Endothelial cell of umbilical vein (primary cell): ENCODE data around the gene RAP1GAP. TPM values are rescaled to one million over a fixed set of nuclear protein-coding genes. Genes with fewer than 3 reads are reported as not detected.

Source experiments
- BruUV-seq: library from RNA; stranded (reverse); fragments of 400-500 nt; replicated peaks from 2 replicates; lab custom pipeline; 2021; lab: Mats Ljungman, UMichigan
- CTCF ChIA-PET: fragments of 300-600, 350-600 bp; sonication (Branson Sonifier 250); formaldehyde crosslinking; loops from one replicate; lab custom pipeline; 2021; ENCODE audit warnings: antibody characterized with exemption, inconsistent platforms; lab: Charles Lee
- POLR2A ChIA-PET: fragments of 300-600, 350-600 bp; sonication (Branson Sonifier 250); formaldehyde crosslinking; loops from one replicate; lab custom pipeline; 2021; ENCODE audit warnings: antibody characterized with exemption, inconsistent platforms; lab: Charles Lee
- DNase-seq: peaks from one replicate; pipeline ENCODE4 v3.0.0-alpha.2; 2011; ENCODE audit warnings: low read depth, low spot score
- FAIRE-seq: peaks from 2 replicates; lab custom pipeline; 2011; peaks lifted over from hg19 to GRCh38; lab: Jason Lieb, UNC
- H2AFZ ChIP-seq: 2 replicates; pipeline ENCODE4 v1.6.0; 2012; ENCODE audit warnings: low read depth, low read length, control low read depth, inconsistent platforms
- H3K27ac ChIP-seq: 2 replicates; pipeline ENCODE4 v1.5.1; 2011; ENCODE audit warnings: low read depth, mild to moderate bottlenecking, control low read depth, low read length, moderate library complexity; ENCODE audit not compliant: insufficient read depth
- H3K27me3 ChIP-seq, 2 experiments: 2 replicates each; pipeline versions ENCODE4 v1.6.0 to v1.6.1; 2011; ENCODE audit warnings: low read length in 2 of 2, mixed read lengths in 1 of 2; ENCODE audit not compliant: control insufficient read depth in 2 of 2, insufficient read depth in 2 of 2
- H3K36me3 ChIP-seq, 2 experiments: 2 replicates in 1 of 2; 3 replicates in 1 of 2; pipeline ENCODE4 v1.5.1; 2011; ENCODE audit warnings: low read length in 2 of 2, mild to moderate bottlenecking in 1 of 2, moderate library complexity in 1 of 2; ENCODE audit not compliant: control insufficient read depth in 2 of 2, insufficient read depth in 2 of 2; ENCODE audit errors: extremely low read depth in 1 of 2
- H3K4me1 ChIP-seq: 3 replicates; pipeline ENCODE4 v1.5.1; 2011; ENCODE audit warnings: mild to moderate bottlenecking, low read length; ENCODE audit not compliant: control insufficient read depth, insufficient read depth; ENCODE audit errors: extremely low read depth
- H3K4me2 ChIP-seq: 2 replicates; pipeline ENCODE4 v1.6.1; 2011; ENCODE audit warnings: low read length, control low read depth, mixed read lengths; ENCODE audit not compliant: insufficient read depth
- H3K4me3 ChIP-seq, 3 experiments: fragments of 200-600 bp in 1 of 3; sonication (generic), shearing (Covaris generic) in 1 of 3; replicated peaks in 1 of 3; 2 replicates each; pipeline ENCODE4 v1.5.1; 2011 to 2016; ENCODE audit warnings: control low read depth in 3 of 3, low read length in 3 of 3, mild to moderate bottlenecking in 2 of 3, inconsistent platforms in 1 of 3, low read depth in 1 of 3, moderate library complexity in 1 of 3; ENCODE audit not compliant: insufficient read depth in 1 of 3
- H3K79me2 ChIP-seq: 2 replicates; pipeline ENCODE4 v1.6.0; 2012; ENCODE audit warnings: low read length, inconsistent platforms; ENCODE audit not compliant: control insufficient read depth, insufficient read depth
- H3K9ac ChIP-seq: replicated peaks from 2 replicates; pipeline ENCODE3; 2011; ENCODE audit warnings: low read length, control low read depth; ENCODE audit not compliant: insufficient read depth; ENCODE audit errors: extremely low read depth
- H3K9me1 ChIP-seq: replicated peaks from 3 replicates; pipeline ENCODE4 v1.6.0; 2011; ENCODE audit warnings: mild to moderate bottlenecking, low read length; ENCODE audit not compliant: control insufficient read depth, insufficient read depth; ENCODE audit errors: extremely low read depth
- H3K9me3 ChIP-seq: replicated peaks from 2 replicates; pipeline ENCODE4 v1.5.1; 2012; ENCODE audit warnings: low read length, inconsistent platforms; ENCODE audit not compliant: control insufficient read depth, insufficient read depth
- H4K20me1 ChIP-seq: replicated peaks from 2 replicates; pipeline ENCODE3; 2011; ENCODE audit warnings: mild to moderate bottlenecking, low read length; ENCODE audit not compliant: control insufficient read depth, insufficient read depth; ENCODE audit errors: extremely low read depth
- EZH2 ChIP-seq: IDR thresholded peaks from 2 replicates; pipeline ENCODE4 v1.6.1; 2012; ENCODE audit warnings: borderline replicate concordance, low read depth, mild to moderate bottlenecking, moderate library complexity, low read length, inconsistent platforms; ENCODE audit not compliant: severe bottlenecking
- FOS ChIP-seq: IDR thresholded peaks from 2 replicates; pipeline ENCODE4 v1.6.1; 2011; ENCODE audit warnings: mild to moderate bottlenecking, low read length, moderate library complexity, borderline replicate concordance; ENCODE audit not compliant: insufficient read depth
- GATA2 ChIP-seq: IDR thresholded peaks from 2 replicates; pipeline ENCODE4 v1.7.0; 2011; ENCODE audit warnings: low read depth, mild to moderate bottlenecking, moderate library complexity, mixed read lengths, low read length; ENCODE audit not compliant: insufficient read length, insufficient read depth
- JUN ChIP-seq: IDR thresholded peaks from 2 replicates; pipeline ENCODE4 v1.6.1; 2011; ENCODE audit warnings: borderline replicate concordance, low read depth; ENCODE audit not compliant: insufficient read length, insufficient read depth
- MAX ChIP-seq: IDR thresholded peaks from 2 replicates; pipeline ENCODE4 v1.6.1; 2011; ENCODE audit not compliant: insufficient read depth, insufficient read length
- MYC ChIP-seq: IDR thresholded peaks from one replicate; pipeline ENCODE4 v1.6.1; 2011; ENCODE audit warnings: mild to moderate bottlenecking, low read depth, low read length
- POLR2A ChIP-seq: IDR thresholded peaks from 2 replicates; pipeline ENCODE4 v1.6.1; 2012; ENCODE audit warnings: low read depth, mild to moderate bottlenecking, control low read depth, low read length
- POLR2AphosphoS5 ChIP-seq: IDR thresholded peaks from 2 replicates; pipeline ENCODE4 v1.6.1; 2012; ENCODE audit warnings: low read depth, mild to moderate bottlenecking, control low read depth, low read length, moderate library complexity; ENCODE audit not compliant: insufficient read depth
- dilution Hi-C: fragments of 300-500 bp; cut with MboI; formaldehyde crosslinking; loops from one replicate; pipeline ENCODE4 v1.15.0; 2019; ENCODE audit warnings: low sequenced_read_pairs; ENCODE audit not compliant: extremely low pct_ligation_motif_present
- intact Hi-C: fragments of 100-400 bp; cut with micrococcal nuclease; formaldehyde crosslinking; loops from one replicate; pipeline ENCODE4 v1.10.0; 2022
- polyA plus RNA-seq, 4 experiments: library from polyadenylated mRNA; depleted of rRNA in 3 of 4; stranded (reverse) in 3 of 4; unstranded in 1 of 4; fragments of >200 nt; gene quantifications; 2 replicates each; pipeline versions ENCODE4 v1.2.1 to v1.2.3, GENCODE V29; 2011 to 2012; ENCODE audit warnings: missing spikeins in 1 of 4
- total RNA-seq: library from RNA; stranded (reverse); gene quantifications from 2 replicates; pipeline ENCODE4 v1.2.3, GENCODE V29; 2021
- TF ChIP-seq, protein P1 (sequence below), 2 donors: IDR thresholded peaks; 1 replicate in 1 of 2; 2 replicates in 1 of 2; pipeline ENCODE4 v1.5.1; 2011; ENCODE audit warnings: low read length in 2 of 2, mild to moderate bottlenecking in 2 of 2, moderate library complexity in 2 of 2, control low read depth in 1 of 2, inconsistent platforms in 1 of 2, low read depth in 1 of 2; ENCODE audit not compliant: insufficient read depth in 1 of 2; ENCODE audit errors: extremely low read depth in 1 of 2

RAP1GAP gene
- total and polyA plus RNA-seq, 2 donors (not counting 3 experiments of a cell fraction or from before 2014, with no cell fraction given): 0.07 to 0.20 TPM

GRCh38 chr1:21651214-21652042, 17.7 kb downstream of the RAP1GAP start:
- Histone ChIP-seq H3K27ac (no peak overlapping the region), H2AFZ (no peak overlapping the region), H3K4me3 (no peak overlapping the region), H3K9me3 (no peaks in the 10 kb centered on the region), H3K9me1 (no peaks in the 10 kb centered on the region), H3K4me2 (no peak overlapping the region), H4K20me1 (no peaks in the 10 kb centered on the region), H3K79me2 (no peaks in the 10 kb centered on the region), H3K9ac (no peak overlapping the region), H3K36me3 (no peaks in the 10 kb centered on the region), H3K4me1 (peaks cover 3% of the 10 kb centered on the region), H3K27me3 (peaks cover 16 to 22% of the 10 kb centered on the region in 2 experiments)
- FAIRE-seq: no peak
- no peak for DNase-seq
- intact Hi-C loops: no loop called here
- CTCF ChIA-PET: interaction anchor here (1.0 to 7.2 kb wide), 4 partner anchors 8 to 282 kb away, joined by 3 to 34 read pairs (median 4); no protein-coding TSS in a partner anchor
- dilution Hi-C loops: no loop called here
- no TSS peak for BruUV-seq
- TF ChIP-seq FOS (no peak), POLR2A (no peak), EZH2 (no peak), JUN (no peak), MAX (no peak), MYC (no peak)
- POLR2A ChIA-PET: interaction anchor here (0.6 kb wide), 1 partner anchor 933 kb away, joined by 10 read pairs; no protein-coding TSS in a partner anchor

GRCh38 chr1:21650400-21650799, 18.8 kb downstream of the RAP1GAP start:
- Histone ChIP-seq H4K20me1 (no peaks in the 10 kb centered on the region), H3K4me3 (no peak overlapping the region), H3K9me3 (no peaks in the 10 kb centered on the region), H3K79me2 (no peaks in the 10 kb centered on the region), H3K4me1 (peaks cover 3% of the 10 kb centered on the region), H3K4me2 (no peak overlapping the region), H3K9me1 (no peaks in the 10 kb centered on the region), H3K9ac (no peak overlapping the region), H3K27me3 (peaks cover 16 to 22% of the 10 kb centered on the region in 2 experiments), H2AFZ (no peak overlapping the region), H3K27ac (no peak overlapping the region), H3K36me3 (no peaks in the 10 kb centered on the region)
- FAIRE-seq: no peak
- no peak for TF ChIP-seq GATA2
- TF ChIP-seq JUN: no peak
- TF ChIP-seq POLR2A: no peak
- no peak for TF ChIP-seq MYC
- TF ChIP-seq EZH2: no peak
- no peak for TF ChIP-seq POLR2AphosphoS5
- TF ChIP-seq, protein P1, sequence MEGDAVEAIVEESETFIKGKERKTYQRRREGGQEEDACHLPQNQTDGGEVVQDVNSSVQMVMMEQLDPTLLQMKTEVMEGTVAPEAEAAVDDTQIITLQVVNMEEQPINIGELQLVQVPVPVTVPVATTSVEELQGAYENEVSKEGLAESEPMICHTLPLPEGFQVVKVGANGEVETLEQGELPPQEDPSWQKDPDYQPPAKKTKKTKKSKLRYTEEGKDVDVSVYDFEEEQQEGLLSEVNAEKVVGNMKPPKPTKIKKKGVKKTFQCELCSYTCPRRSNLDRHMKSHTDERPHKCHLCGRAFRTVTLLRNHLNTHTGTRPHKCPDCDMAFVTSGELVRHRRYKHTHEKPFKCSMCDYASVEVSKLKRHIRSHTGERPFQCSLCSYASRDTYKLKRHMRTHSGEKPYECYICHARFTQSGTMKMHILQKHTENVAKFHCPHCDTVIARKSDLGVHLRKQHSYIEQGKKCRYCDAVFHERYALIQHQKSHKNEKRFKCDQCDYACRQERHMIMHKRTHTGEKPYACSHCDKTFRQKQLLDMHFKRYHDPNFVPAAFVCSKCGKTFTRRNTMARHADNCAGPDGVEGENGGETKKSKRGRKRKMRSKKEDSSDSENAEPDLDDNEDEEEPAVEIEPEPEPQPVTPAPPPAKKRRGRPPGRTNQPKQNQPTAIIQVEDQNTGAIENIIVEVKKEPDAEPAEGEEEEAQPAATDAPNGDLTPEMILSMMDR (IDR thresholded peaks at IDR 0.05; ENCODE audit: extremely low read depth in 1 of 2, insufficient read depth in 1 of 2, low read depth in 1 of 2, low read length in 2 of 2): no peak
- no peak for TF ChIP-seq MAX
- no peak for TF ChIP-seq FOS
- no peak for DNase-seq
- no TSS peak for BruUV-seq
- intact Hi-C loops (no loop called here), dilution Hi-C loops (no loop called here)
- ChIA-PET CTCF (interaction anchor here (1.1 to 7.2 kb wide), 3 partner anchors 9 to 280 kb away, joined by 3 to 34 read pairs (median 5); no protein-coding TSS in a partner anchor), POLR2A (no interaction called here)
